GM12875 (cell line): Measurements from ENCODE around the gene PLA2G4A.
A peak's percentile ranks its signal among the peaks of the same experiment; 100 is the strongest.

Source experiments
- H3K4me3 ChIP-seq: one replicate; pipeline ENCODE4 v1.5.1; 2011; ENCODE audit warnings: low read depth, low read length, control low read depth
- TF ChIP-seq, protein P1 (sequence below): IDR thresholded peaks from 2 replicates; pipeline ENCODE4 v1.5.1; 2011; ENCODE audit warnings: low read depth, mild to moderate bottlenecking, control low read depth, inconsistent platforms, low read length, moderate library complexity, borderline replicate concordance; ENCODE audit not compliant: insufficient read depth

The PLA2G4A gene

GRCh38 chr1:186828611-186829454 lies at the start of gene PLA2G4A:
TSS of gene PLA2G4A (plus strand) at chr1:186828949. CDS start at chr1:186854355, 25,406 bp downstream.
- TF ChIP-seq, protein P1, sequence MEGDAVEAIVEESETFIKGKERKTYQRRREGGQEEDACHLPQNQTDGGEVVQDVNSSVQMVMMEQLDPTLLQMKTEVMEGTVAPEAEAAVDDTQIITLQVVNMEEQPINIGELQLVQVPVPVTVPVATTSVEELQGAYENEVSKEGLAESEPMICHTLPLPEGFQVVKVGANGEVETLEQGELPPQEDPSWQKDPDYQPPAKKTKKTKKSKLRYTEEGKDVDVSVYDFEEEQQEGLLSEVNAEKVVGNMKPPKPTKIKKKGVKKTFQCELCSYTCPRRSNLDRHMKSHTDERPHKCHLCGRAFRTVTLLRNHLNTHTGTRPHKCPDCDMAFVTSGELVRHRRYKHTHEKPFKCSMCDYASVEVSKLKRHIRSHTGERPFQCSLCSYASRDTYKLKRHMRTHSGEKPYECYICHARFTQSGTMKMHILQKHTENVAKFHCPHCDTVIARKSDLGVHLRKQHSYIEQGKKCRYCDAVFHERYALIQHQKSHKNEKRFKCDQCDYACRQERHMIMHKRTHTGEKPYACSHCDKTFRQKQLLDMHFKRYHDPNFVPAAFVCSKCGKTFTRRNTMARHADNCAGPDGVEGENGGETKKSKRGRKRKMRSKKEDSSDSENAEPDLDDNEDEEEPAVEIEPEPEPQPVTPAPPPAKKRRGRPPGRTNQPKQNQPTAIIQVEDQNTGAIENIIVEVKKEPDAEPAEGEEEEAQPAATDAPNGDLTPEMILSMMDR: no peak
- peak within 1 kb of the TSS; percentile 81 for H3K4me3 ChIP-seq

GRCh38 chr1:186780076-186780475 lies 48.7 kb upstream of the PLA2G4A start:
- H3K4me3 ChIP-seq: no peak overlapping the region
- TF ChIP-seq, protein P1: no peak

- no peak overlapping the region for H3K4me3 ChIP-seq
- TF ChIP-seq, protein P1: no peak
Measured at GRCh38 chr1:186781730-186782129, 47.0 kb upstream of the PLA2G4A start.

GRCh38 chr1:186782791-186783190 lies 46.0 kb upstream of the PLA2G4A start:
- no peak overlapping the region for H3K4me3 ChIP-seq
- TF ChIP-seq, protein P1: no peak

DNA sequence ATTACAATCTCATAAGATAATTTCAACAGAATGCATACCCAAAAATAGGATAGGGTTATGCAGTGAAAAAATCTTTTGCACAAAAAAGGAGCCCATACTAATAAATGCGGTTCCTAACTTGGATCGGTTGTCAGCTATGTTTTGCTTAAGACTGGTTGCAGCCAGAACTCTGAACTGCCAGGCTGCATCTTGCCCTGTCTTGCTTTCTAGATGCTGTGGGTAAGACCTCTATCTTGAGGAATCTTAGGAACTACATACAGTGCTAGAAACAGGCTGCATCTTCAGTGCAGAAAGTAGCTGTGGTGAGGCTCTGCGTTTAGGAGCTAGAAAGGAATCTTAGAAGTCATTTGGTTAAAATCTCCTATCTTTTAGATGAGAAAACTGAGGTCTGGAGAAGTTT lies 45.6 kb upstream of the PLA2G4A start:
- H3K4me3 ChIP-seq: no peak overlapping the region
- TF ChIP-seq, protein P1: no peak

DNA sequence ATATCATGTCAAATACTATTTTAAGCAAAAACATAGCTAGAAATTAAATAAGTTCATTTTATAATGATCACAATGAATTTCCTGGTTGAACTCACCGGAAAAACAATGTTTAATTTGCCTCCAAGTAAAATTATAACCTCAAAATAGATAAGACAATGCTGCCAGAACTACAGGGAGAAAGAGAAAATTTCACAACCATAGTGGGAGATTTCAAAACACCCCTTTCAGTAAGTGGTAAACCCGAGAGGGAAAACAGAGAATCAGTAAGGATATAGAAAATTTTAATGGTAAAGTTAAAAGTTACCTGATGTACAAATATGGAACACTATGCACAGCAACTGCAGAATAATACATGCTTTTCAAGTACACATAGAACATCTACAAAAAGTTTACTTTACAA lies 43.2 kb upstream of the PLA2G4A start:
- TF ChIP-seq, protein P1: no peak
- H3K4me3 ChIP-seq: no peak overlapping the region

GRCh38 chr1:186790101-186790500 lies 38.6 kb upstream of the PLA2G4A start:
- TF ChIP-seq, protein P1: no peak
- H3K4me3 ChIP-seq: no peak overlapping the region
